GM19023 (cell line): Measurements from ENCODE around the gene NCOA4.
A peak's percentile ranks its signal among the peaks of the same experiment; 100 is the strongest.
"Not testable (repeated sequence)": the region's sequence is repeated elsewhere in the genome, so short reads cannot be mapped to it uniquely, and the experiment has no call there.

Experiments
- ATAC-seq: cut with Tn5 transposase; IDR thresholded peaks from one replicate; pipeline ENCODE4 v1.9.1; 2021; ENCODE audit warnings: mild to moderate bottlenecking, moderate library complexity; ENCODE audit not compliant: unreplicated experiment

Gene NCOA4

GRCh38 chr10:46052791-46053375 lies 22.5 kb upstream of the NCOA4 start:
- ATAC-seq, result no peak

GRCh38 chr10:46052057-46052790 lies 21.8 kb upstream of the NCOA4 start:
- ATAC-seq, result no peak

- no peak for ATAC-seq
These were observed 20.7 kb upstream of the NCOA4 start for GRCh38 chr10:46050941-46051623.

- ATAC-seq, result not testable (repeated sequence)
These were observed 19.0 kb upstream of the NCOA4 start for GRCh38 chr10:46049497-46049831.

- no peak for ATAC-seq
These were observed 17.7 kb upstream of the NCOA4 start for GRCh38 chr10:46048152-46048551.

GRCh38 chr10:46046261-46046660 lies 15.8 kb upstream of the NCOA4 start, which contains the start of gene MSMB:
TSS of gene MSMB (minus strand) at chr10:46046269. CDS start at chr10:46046237, 32 bp downstream.
- ATAC-seq, result no peak

- no peak for ATAC-seq
These were observed 12.1 kb upstream of the NCOA4 start for GRCh38 chr10:46042527-46042926.

- no peak for ATAC-seq
These were observed 9.6 kb upstream of the NCOA4 start for GRCh38 chr10:46040004-46040403.

- no peak for ATAC-seq
These were observed 6.8 kb upstream of the NCOA4 start for GRCh38 chr10:46037107-46037825.

GRCh38 chr10:46035923-46036849 lies 5.8 kb upstream of the NCOA4 start:
- ATAC-seq, result no peak

GRCh38 chr10:46033602-46034011 lies 3.2 kb upstream of the NCOA4 start:
- no peak for ATAC-seq

GRCh38 chr10:46031648-46032532 lies 1.5 kb upstream of the NCOA4 start:
- ATAC-seq, result no peak

- no peak for ATAC-seq
These were observed 877 bp downstream of the NCOA4 start for GRCh38 chr10:46029461-46030030.

GRCh38 chr10:46028584-46029460 lies 1.6 kb downstream of the NCOA4 start:
- ATAC-seq, result peak; percentile 35

- ATAC-seq, result no peak
These were observed 4.3 kb downstream of the NCOA4 start for GRCh38 chr10:46026106-46026505.

- no peak for ATAC-seq
These were observed 5.0 kb downstream of the NCOA4 start for GRCh38 chr10:46025406-46025805.

GRCh38 chr10:46024948-46025347 lies 5.5 kb downstream of the NCOA4 start:
- no peak for ATAC-seq
